ENCODE results near the gene UGGT1.

DNA sequence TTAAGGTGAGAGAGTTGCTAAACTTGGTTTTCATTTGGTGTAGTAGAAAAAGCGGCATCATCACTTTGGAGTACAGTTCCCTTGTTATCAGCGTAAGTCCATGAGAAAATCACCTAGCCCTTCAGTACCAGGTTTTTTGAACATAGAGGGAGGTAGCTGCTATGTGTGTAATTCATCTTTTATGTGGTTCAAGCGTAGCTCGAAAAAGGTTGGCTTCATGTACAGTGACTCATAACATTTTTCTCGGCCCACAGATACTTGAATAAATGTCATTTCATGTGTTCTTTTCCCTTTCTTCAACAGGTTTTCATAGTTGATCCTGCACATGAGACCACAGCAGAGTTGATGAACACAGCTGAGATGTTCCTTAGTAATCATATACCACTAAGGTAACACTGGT is 43.6 kb downstream of the UGGT1 start:
- no peak for TF ChIP-seq BRCA1 (IDR thresholded peaks at IDR 0.05)
- no peak for TF ChIP-seq BRCA1 (CRISPR knock-in tag; IDR thresholded peaks at IDR 0.05)
- TF ChIP-seq, protein P1, sequence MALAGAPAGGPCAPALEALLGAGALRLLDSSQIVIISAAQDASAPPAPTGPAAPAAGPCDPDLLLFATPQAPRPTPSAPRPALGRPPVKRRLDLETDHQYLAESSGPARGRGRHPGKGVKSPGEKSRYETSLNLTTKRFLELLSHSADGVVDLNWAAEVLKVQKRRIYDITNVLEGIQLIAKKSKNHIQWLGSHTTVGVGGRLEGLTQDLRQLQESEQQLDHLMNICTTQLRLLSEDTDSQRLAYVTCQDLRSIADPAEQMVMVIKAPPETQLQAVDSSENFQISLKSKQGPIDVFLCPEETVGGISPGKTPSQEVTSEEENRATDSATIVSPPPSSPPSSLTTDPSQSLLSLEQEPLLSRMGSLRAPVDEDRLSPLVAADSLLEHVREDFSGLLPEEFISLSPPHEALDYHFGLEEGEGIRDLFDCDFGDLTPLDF (CRISPR knock-in tag; IDR thresholded peaks at IDR 0.05): no peak
- TF ChIP-seq, protein P2, sequence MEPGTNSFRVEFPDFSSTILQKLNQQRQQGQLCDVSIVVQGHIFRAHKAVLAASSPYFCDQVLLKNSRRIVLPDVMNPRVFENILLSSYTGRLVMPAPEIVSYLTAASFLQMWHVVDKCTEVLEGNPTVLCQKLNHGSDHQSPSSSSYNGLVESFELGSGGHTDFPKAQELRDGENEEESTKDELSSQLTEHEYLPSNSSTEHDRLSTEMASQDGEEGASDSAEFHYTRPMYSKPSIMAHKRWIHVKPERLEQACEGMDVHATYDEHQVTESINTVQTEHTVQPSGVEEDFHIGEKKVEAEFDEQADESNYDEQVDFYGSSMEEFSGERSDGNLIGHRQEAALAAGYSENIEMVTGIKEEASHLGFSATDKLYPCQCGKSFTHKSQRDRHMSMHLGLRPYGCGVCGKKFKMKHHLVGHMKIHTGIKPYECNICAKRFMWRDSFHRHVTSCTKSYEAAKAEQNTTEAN (CRISPR knock-in tag; IDR thresholded peaks at IDR 0.05): no peak
- TF ChIP-seq ZC3H8 (IDR thresholded peaks at IDR 0.05): no peak
- no peak for TF ChIP-seq ZNF431 (CRISPR knock-in tag; IDR thresholded peaks at IDR 0.05)
- TF ChIP-seq HDGF (IDR thresholded peaks at IDR 0.05): no peak
- no peak for TF ChIP-seq KHSRP (IDR thresholded peaks at IDR 0.05)
- TF ChIP-seq NFXL1 (CRISPR knock-in tag; IDR thresholded peaks at IDR 0.05): no peak
- TF ChIP-seq NBN (IDR thresholded peaks at IDR 0.05; ENCODE audit: low read depth): no peak
- no peak for TF ChIP-seq CREB1 (IDR thresholded peaks at IDR 0.05)
- TF ChIP-seq CREB1 (CRISPR knock-in tag; IDR thresholded peaks at IDR 0.05): no peak
